ENCODE measurements around the gene SPRR2F.
"Not testable (repeated sequence)": the region's sequence is repeated elsewhere in the genome, so short reads cannot be mapped to it uniquely, and the experiment has no call there.

SPRR2F gene

DNA sequence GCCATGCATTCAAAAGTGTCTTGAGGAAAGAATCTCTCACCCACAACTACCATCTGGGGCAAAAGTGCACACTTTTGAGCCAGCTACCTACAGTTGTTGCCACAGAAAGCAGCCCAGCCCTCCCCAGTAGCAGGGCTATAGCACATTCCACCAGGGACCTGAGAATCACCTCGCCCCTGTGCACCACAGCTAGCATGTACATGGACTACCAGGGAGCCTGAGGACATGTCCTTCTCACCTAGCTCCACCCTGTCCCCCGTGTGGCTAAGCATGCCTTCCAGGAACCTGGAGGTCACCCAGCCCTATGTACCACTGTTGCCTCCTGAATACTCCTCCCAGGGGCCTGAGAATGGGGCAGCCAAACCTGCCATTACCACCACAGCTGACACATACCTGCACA is 20.4 kb upstream of the SPRR2F start:
- Histone ChIP-seq H3K27me3 (ENCODE audit: insufficient read depth, low read depth, severe bottlenecking) (no peaks in the 10 kb centered on the region), H3K9me3 (ENCODE audit: severe bottlenecking) (no peaks in the 10 kb centered on the region), H3K4me3 (ENCODE audit: low read depth, low read length) (no peak overlapping the region), H3K27ac (no peak overlapping the region), H3K36me3 (no peaks in the 10 kb centered on the region)
- DNase-seq, result no peak
- TF ChIP-seq, protein P1, sequence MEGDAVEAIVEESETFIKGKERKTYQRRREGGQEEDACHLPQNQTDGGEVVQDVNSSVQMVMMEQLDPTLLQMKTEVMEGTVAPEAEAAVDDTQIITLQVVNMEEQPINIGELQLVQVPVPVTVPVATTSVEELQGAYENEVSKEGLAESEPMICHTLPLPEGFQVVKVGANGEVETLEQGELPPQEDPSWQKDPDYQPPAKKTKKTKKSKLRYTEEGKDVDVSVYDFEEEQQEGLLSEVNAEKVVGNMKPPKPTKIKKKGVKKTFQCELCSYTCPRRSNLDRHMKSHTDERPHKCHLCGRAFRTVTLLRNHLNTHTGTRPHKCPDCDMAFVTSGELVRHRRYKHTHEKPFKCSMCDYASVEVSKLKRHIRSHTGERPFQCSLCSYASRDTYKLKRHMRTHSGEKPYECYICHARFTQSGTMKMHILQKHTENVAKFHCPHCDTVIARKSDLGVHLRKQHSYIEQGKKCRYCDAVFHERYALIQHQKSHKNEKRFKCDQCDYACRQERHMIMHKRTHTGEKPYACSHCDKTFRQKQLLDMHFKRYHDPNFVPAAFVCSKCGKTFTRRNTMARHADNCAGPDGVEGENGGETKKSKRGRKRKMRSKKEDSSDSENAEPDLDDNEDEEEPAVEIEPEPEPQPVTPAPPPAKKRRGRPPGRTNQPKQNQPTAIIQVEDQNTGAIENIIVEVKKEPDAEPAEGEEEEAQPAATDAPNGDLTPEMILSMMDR (IDR thresholded peaks at IDR 0.05; ENCODE audit: low read depth, low read length), result no peak

DNA sequence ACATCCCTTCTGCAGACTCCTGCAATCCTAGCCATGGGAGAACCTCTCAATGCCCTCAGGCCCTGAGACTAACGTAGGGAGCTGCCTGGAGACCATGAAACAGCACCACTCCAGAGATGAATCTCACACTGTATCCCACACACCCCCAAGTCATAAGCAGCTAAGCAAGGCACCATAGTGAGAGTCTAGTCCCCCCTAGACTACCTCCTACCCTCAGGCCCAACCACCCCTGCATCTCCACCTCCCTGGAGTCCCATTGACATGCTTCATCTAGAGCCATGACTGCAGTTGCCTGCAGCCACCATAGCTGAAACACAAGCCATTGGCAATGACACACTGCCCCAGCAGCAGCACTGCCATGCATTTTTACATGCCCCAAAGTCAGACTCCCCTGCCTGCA is 20.0 kb upstream of the SPRR2F start:
- H3K27ac ChIP-seq, result no peak overlapping the region
- TF ChIP-seq, protein P1 (IDR thresholded peaks at IDR 0.05; ENCODE audit: low read depth, low read length), result no peak
- H3K9me3 ChIP-seq (ENCODE audit: severe bottlenecking), result no peaks in the 10 kb centered on the region
- DNase-seq, result no peak
- no peaks in the 10 kb centered on the region for H3K36me3 ChIP-seq
- no peaks in the 10 kb centered on the region for H3K27me3 ChIP-seq (ENCODE audit: insufficient read depth, low read depth, severe bottlenecking)
- no peak overlapping the region for H3K4me3 ChIP-seq (ENCODE audit: low read depth, low read length)

DNA sequence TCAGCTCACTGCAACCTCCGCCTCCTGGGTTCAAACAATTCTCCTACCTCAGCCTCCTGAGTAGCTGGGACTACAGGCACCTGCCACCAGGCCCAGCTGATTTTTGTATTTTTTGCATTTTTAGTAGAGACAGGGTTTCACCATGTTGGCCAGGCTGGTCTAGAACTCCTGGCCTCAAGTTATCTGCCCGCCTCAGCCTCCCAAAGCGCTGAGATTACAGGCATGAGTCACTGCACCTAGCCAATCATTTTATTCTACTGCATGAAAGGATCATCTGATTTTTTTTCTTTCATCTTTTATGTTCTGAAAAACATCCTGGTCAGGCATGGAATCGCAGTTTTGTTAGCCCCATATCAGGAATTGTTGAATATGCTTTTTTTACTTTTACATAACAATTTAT is 15.4 kb upstream of the SPRR2F start:
- not testable (repeated sequence) for DNase-seq; H3K4me3 ChIP-seq (ENCODE audit: low read depth, low read length); H3K36me3 ChIP-seq; H3K27me3 ChIP-seq (ENCODE audit: insufficient read depth, low read depth, severe bottlenecking); H3K27ac ChIP-seq
- peaks cover 25% of the 10 kb centered on the region for H3K9me3 ChIP-seq (ENCODE audit: severe bottlenecking)

DNA sequence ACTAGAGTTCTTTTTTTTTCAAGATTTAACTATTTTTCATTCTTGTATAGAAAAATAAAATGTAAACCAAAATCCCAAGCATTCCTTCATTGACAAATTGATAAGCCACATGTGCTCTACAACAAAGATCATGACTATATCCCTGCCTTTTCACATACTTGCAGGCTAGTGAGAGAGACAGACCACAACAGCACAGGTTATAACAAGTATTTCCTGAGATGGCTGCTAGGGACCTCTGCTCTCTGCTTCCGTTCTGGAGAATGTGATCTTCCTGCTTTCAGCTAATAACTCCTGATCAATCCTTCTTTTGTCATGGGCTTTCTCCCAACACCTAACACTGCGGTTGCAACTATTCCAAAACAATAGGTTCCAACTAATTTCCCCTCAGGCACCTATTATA is 14.0 kb upstream of the SPRR2F start:
- H3K9me3 ChIP-seq (ENCODE audit: severe bottlenecking), result peaks cover 26% of the 10 kb centered on the region
- no peak overlapping the region for H3K4me3 ChIP-seq (ENCODE audit: low read depth, low read length)
- no peak overlapping the region for H3K27ac ChIP-seq
- no peaks in the 10 kb centered on the region for H3K36me3 ChIP-seq
- H3K27me3 ChIP-seq (ENCODE audit: insufficient read depth, low read depth, severe bottlenecking), result no peaks in the 10 kb centered on the region
- TF ChIP-seq, protein P1 (IDR thresholded peaks at IDR 0.05; ENCODE audit: low read depth, low read length), result no peak
- no peak for DNase-seq

DNA sequence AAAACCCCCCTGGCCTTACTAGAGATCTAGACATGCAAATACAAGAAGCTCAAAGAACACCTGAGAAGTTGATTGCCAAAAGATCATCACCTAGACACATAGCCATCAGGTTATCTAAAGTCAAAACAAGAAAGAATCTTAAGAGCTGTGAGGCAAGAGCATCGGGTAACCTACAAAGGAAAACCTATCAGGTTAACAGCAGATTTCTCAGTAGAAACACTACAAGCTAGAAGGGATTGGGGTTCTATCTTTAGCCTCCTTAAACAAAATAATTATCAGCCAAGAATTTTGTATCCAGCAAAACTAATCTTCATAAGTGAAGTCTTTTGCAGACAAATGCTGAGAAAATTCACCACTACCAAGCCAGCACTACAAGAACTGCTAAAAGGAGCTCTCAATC is 12.2 kb upstream of the SPRR2F start:
- Histone ChIP-seq H3K9me3 (ENCODE audit: severe bottlenecking) (peaks cover 26% of the 10 kb centered on the region), H3K27me3 (ENCODE audit: insufficient read depth, low read depth, severe bottlenecking) (no peaks in the 10 kb centered on the region), H3K36me3 (no peaks in the 10 kb centered on the region), H3K4me3 (ENCODE audit: low read depth, low read length) (no peak overlapping the region), H3K27ac (no peak overlapping the region)
- DNase-seq, result no peak
- TF ChIP-seq, protein P1 (IDR thresholded peaks at IDR 0.05; ENCODE audit: low read depth, low read length), result no peak

DNA sequence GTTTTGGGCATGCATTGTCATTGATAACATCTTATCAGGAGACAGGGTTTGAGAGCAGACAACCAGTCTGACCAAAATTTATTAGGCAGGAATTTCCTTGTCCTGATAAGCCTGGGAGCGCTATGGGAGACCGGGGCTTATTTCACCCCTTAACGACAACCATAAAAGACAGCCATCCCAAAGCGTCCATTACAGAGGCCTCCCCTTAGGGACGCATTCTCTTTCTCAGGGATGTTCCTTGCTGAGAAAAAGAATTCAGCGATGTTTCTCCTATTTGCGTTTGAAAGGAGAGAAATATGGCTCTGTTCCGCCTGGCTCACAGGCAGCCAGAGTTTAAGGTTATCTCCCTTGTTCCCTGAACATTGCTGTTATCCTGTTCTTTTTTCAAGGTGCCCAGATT is 10.5 kb upstream of the SPRR2F start:
- Histone ChIP-seq H3K27ac (peak overlapping the region; percentile 81), H3K9me3 (ENCODE audit: severe bottlenecking) (peaks cover 26% of the 10 kb centered on the region)
- not testable (repeated sequence) for DNase-seq; H3K27me3 ChIP-seq (ENCODE audit: insufficient read depth, low read depth, severe bottlenecking); H3K4me3 ChIP-seq (ENCODE audit: low read depth, low read length); H3K36me3 ChIP-seq

DNA sequence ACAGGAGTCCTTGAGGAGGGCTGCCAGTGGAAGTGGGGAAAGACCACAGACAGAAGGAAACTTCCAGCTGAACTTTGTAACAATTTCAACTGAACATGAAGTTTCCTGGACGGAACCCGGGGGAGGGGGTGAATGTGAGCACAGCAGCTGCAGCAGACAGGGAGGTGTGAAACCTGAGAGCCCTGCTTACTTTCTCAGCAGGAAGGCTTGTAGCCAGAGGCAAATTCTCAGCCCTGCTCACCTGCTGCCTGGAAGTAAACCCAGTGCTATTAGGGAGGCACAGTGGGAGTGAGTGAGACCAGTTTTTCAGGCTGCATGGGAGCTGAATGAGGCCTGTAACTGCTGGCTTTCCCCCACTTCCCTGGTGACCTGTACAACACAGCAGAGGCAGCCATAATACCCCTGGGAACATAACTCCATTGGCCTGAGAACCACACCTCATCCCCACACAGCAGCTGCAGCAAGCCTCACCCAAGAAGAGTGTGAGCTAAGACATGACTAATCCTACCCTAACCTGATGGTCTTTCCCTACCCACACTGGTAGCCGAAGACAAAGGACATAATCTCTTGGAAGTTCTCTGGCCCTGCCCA is 9.6 kb upstream of the SPRR2F start:
- H3K9me3 ChIP-seq (ENCODE audit: severe bottlenecking), result peaks cover 26% of the 10 kb centered on the region
- peak; percentile 92 for DNase-seq
- no peaks in the 10 kb centered on the region for H3K27me3 ChIP-seq (ENCODE audit: insufficient read depth, low read depth, severe bottlenecking)
- H3K27ac ChIP-seq, result peak overlapping the region; percentile 81
- no peak overlapping the region for H3K4me3 ChIP-seq (ENCODE audit: low read depth, low read length)
- TF ChIP-seq, protein P1 (IDR thresholded peaks at IDR 0.05; ENCODE audit: low read depth, low read length), result no peak
- H3K36me3 ChIP-seq, result no peaks in the 10 kb centered on the region

Data from WERI-Rb-1 (cell line).